Psoas muscle (tissue), 8 donors: ENCODE results near the gene UCK2. TPM values are rescaled to one million over a fixed set of nuclear protein-coding genes. Genes with fewer than 3 reads are reported as not detected.

Source experiments
- ATAC-seq, 4 donors: fragments of 200-7000 bp; cut with Tn5 transposase; one replicate each; pipeline ENCODE4 v1.9.1; 2020; ENCODE audit warnings: moderate library complexity in 3 of 4, mild to moderate bottlenecking in 2 of 4
- DNase-seq, 2 donors: peaks; one replicate each; pipeline ENCODE4 v3.0.0-alpha.2; 2020
- H3K27ac ChIP-seq: fragments of 200-600 bp; one replicate; pipeline ENCODE4 v1.8.0; 2022
- H3K27me3 ChIP-seq, 3 donors: fragments of 200-600 bp in 1 of 3; one replicate each; pipeline versions ENCODE4 v1.6.1 to v1.8.0; 2013 to 2022; ENCODE audit warnings: low read length in 2 of 3, mild to moderate bottlenecking in 2 of 3, moderate library complexity in 1 of 3; ENCODE audit not compliant: insufficient read depth in 3 of 3
- H3K36me3 ChIP-seq, 2 donors: fragments of 200-600 bp in 1 of 2; one replicate each; pipeline versions ENCODE4 v1.6.1 to v1.8.0; 2013 to 2022; ENCODE audit warnings: low read depth in 1 of 2, mild to moderate bottlenecking in 1 of 2, moderate library complexity in 1 of 2; ENCODE audit not compliant: insufficient read depth in 1 of 2
- H3K4me1 ChIP-seq: fragments of 200-600 bp; one replicate; pipeline ENCODE4 v1.8.0; 2022
- H3K4me3 ChIP-seq: fragments of 200-600 bp; one replicate; pipeline ENCODE4 v1.8.0; 2022; ENCODE audit warnings: mild to moderate bottlenecking
- H3K9me3 ChIP-seq: fragments of 200-600 bp; one replicate; pipeline ENCODE4 v1.8.0; 2022
- WGBS, 3 donors: extraction: QIAGEN DNeasy Blood & Tissue Kit; methylation state at CpG; one replicate each; pipeline versions ENCODE4 v1.1.6 to v1.1.7; 2013; 5-methylcytosine and 5-hydroxymethylcytosine counted together
- intact Hi-C, 2 donors: fragments of 100-400 bp; cut with DNase I; formaldehyde crosslinking; loops; one replicate each; pipeline versions ENCODE4 v1.11.0 to v1.14.2; 2022
- polyA plus RNA-seq, 3 donors: library from polyadenylated mRNA; stranded (reverse); fragments of 200-250 nt; gene quantifications; one replicate each; pipeline ENCODE4 v1.2.3, GENCODE V29; 2013
- total RNA-seq, 4 donors: library from RNA; stranded (reverse); fragmentation: NEBNext Ultra II Directional in 2 of 4; extraction: Animal tissue kit (Norgen Biotek cat#: 25700) in 2 of 4; gene quantifications; one replicate each; pipeline versions ENCODE4 v1.2.1 to v1.2.4, GENCODE V29; 2021 to 2023
- TF ChIP-seq, protein P1 (sequence below): fragments of 200-600 bp; IDR thresholded peaks from one replicate; pipeline ENCODE4 v1.8.0; 2022; ENCODE audit warnings: antibody characterized with exemption
- donor health status: healthy with polysubstance abuse.
- donor health status: DM: no; HTN: no; CAD: no; lungs with moderate emphysema.
- donor health status: Bipolar disorder and iron deficiency.
- donor health status: healthy.
- donor health status: DM: yes; HTN: yes; CAD: no.
- donor health status: DM: no; HTN: no; CAD: no.
- donor health status: DM: no; HTN: no; CAD: no.
- donor health status: DM: yes; HTN: yes; CAD: no.

UCK2 gene
- total and polyA plus RNA-seq, 7 donors, result 14.6 to 273 (median 25.1) TPM

DNA sequence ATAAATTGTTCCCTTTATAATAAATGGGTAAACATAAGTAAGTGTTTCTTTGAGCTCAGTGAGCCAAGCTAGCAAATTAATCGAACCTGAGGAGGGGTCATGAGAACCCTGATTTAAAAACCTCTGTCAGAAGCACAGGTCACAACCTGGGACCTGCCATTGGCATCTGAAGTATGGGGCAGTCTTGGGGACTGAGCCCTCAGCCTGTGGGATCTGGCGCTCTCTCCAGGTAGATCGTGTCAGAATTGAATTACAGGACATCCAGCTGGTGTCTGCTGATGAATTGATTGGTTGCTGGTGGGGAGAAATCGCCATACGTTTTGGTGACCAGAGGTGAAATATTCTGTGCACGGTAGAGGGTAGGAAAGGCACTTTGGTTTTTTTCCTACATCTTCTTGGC lies 17.5 kb downstream of the UCK2 start:
- Histone ChIP-seq H3K9me3 (no peaks in the 10 kb centered on the region), H3K36me3 (no peaks in the 10 kb centered on the region), H3K27me3 (no peaks in the 10 kb centered on the region), H3K4me3 (no peak overlapping the region), H3K27ac (no peak overlapping the region), H3K4me1 (peaks cover 46% of the 10 kb centered on the region)
- no peak for ATAC-seq
- WGBS, 3 donors, result 78 to 80% (median 79%) methylated on average over 6 of the region's 6 CpGs
- TF ChIP-seq, protein P1, sequence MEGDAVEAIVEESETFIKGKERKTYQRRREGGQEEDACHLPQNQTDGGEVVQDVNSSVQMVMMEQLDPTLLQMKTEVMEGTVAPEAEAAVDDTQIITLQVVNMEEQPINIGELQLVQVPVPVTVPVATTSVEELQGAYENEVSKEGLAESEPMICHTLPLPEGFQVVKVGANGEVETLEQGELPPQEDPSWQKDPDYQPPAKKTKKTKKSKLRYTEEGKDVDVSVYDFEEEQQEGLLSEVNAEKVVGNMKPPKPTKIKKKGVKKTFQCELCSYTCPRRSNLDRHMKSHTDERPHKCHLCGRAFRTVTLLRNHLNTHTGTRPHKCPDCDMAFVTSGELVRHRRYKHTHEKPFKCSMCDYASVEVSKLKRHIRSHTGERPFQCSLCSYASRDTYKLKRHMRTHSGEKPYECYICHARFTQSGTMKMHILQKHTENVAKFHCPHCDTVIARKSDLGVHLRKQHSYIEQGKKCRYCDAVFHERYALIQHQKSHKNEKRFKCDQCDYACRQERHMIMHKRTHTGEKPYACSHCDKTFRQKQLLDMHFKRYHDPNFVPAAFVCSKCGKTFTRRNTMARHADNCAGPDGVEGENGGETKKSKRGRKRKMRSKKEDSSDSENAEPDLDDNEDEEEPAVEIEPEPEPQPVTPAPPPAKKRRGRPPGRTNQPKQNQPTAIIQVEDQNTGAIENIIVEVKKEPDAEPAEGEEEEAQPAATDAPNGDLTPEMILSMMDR, result no peak
- DNase-seq, result no peak
- intact Hi-C loops, result loop anchor here in 1 of 2 donors (5.0 kb wide), 1 partner anchor 52 kb away; no protein-coding TSS in a partner anchor

DNA sequence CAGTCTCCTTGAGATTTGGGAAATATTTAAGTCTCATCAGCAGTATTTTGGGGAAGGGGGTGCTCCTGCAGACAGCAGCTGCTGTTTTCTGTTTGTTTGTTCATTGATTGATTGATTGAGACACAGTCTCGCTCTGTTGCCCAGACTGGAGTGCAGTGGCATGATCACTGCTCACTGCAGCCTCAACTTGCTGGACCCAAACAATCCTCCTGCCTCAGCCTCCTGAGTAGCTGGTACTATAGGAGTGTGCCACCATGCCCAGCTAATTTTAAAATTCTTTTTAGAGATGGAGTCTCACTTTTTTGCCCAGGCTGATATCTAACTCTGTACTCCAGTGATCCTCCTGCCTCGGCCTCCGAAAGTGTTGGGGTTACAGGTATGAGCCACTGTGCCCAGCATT lies 18.2 kb downstream of the UCK2 start:
- Histone ChIP-seq H3K4me1 (peaks cover 45% of the 10 kb centered on the region), H3K27ac (no peak overlapping the region), H3K9me3 (no peaks in the 10 kb centered on the region), H3K27me3 (no peaks in the 10 kb centered on the region), H3K36me3 (no peaks in the 10 kb centered on the region), H3K4me3 (no peak overlapping the region)
- TF ChIP-seq, protein P1, result no peak
- DNase-seq (no peak), ATAC-seq (no peak)
- intact Hi-C loops, result no loop called here
- WGBS, 3 donors, result 93 to 97% (median 97%) methylated on average over 3 of the region's 3 CpGs

DNA sequence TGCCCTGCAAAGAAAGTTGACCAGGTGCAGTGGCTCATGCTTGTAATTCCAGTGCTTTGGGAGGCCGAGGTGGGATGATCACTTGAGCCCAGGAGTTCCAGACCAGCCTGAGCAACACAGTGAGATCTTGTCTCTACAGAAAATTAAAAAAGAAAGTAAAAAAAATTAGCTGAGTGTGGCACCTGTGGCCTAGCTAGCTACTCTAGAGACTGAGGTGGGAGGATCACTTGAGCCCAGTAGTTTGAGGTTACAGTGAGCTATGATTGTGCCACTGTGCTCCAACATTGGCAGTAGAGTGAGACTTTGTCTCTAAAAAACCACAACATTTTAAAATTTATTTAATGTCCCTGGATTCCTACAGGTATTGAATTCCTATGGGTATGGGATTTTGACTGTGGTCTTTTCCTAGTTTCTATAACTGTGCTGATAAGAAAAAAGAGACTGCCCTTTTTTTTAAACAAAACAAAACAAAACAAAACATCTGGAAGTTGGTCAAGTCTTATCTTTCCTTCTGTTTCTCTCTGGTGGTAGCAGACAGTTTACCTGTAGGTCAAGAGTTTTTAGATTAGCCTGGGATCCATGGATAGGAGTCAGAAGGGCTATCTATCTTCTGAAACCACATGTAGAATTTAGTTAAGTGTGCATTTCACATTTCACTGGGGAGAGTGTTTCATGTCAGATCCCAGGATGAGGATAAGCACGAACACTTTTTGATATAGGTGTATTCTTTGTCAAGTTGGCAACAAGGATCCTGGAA lies 18.8 kb downstream of the UCK2 start:
- Histone ChIP-seq H3K4me3 (no peak overlapping the region), H3K36me3 (no peaks in the 10 kb centered on the region), H3K4me1 (peaks cover 48% of the 10 kb centered on the region), H3K27ac (no peak overlapping the region), H3K27me3 (no peaks in the 10 kb centered on the region), H3K9me3 (no peaks in the 10 kb centered on the region)
- DNase-seq, result no peak
- no peak for ATAC-seq
- intact Hi-C loops, result no loop called here
- TF ChIP-seq, protein P1, result no peak
- 77 to 83% (median 82%) methylated on average over 2 of the region's 2 CpGs for WGBS, 3 donors

DNA sequence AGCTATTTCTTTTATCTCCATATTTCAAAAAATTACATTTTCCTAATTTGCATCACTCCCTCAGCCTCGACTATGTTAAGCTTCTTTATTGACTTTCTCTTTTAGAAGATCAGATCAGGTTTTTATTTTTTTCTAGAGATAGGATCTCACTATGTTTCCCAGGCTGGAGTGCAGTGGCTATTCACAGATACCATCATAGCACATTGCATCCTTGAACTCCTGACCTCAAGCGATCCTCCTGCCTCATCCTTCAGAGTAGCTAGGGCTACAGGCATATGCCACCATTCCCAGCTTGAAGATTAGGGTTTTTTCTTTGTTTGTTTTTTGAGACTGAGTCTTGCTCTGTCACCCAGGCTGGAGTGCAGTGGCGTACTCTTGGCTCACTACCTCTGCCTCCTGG lies 20.1 kb downstream of the UCK2 start:
- ATAC-seq (no peak), DNase-seq (no peak)
- no peaks in the 10 kb centered on the region for H3K27me3 ChIP-seq
- H3K9me3 ChIP-seq, result no peaks in the 10 kb centered on the region
- peaks cover 40% of the 10 kb centered on the region for H3K4me1 ChIP-seq
- no peak overlapping the region for H3K27ac ChIP-seq
- intact Hi-C loops, result no loop called here
- 94 to 97% (median 95%) methylated on average over 3 of the region's 3 CpGs for WGBS, 3 donors
- TF ChIP-seq, protein P1, result no peak
- H3K36me3 ChIP-seq, result no peaks in the 10 kb centered on the region
- no peak overlapping the region for H3K4me3 ChIP-seq
